Measurements from ENCODE around the gene PREX1. TPM values are rescaled to one million over a fixed set of nuclear protein-coding genes. Genes with fewer than 3 reads are reported as not detected.

The PREX1 gene
- total and polyA plus RNA-seq, 2 of the 4 experiments (the other 2 are of a cell fraction): 0.67 to 0.72 TPM

- Histone ChIP-seq H3K9me1 (ENCODE audit: insufficient read depth, low read length) (no peaks in the 10 kb centered on the region), H3K79me1 (ENCODE audit: low read depth in 1 of 2, low read length in 2 of 2) (no peaks in the 10 kb centered on the region), H2BK120ac (ENCODE audit: low read depth, low read length) (no peak overlapping the region), H2AK5ac (ENCODE audit: low read depth, low read length) (no peak overlapping the region), H2BK20ac (ENCODE audit: low read depth, low read length) (no peak overlapping the region), H3K14ac (replicated peaks; ENCODE audit: low read depth, low read length) (no peak overlapping the region), H3K36me3 (ENCODE audit: control insufficient read depth, insufficient read depth, low read length) (no peaks in the 10 kb centered on the region), H3K23ac (ENCODE audit: low read depth, low read length) (no peak overlapping the region), H4K5ac (ENCODE audit: low read depth, low read length) (no peak overlapping the region), H2BK5ac (ENCODE audit: low read depth, low read length, poor library complexity, severe bottlenecking) (no peak overlapping the region), H2BK15ac (ENCODE audit: low read depth, low read length) (no peak overlapping the region), H3K4me3 (ENCODE audit: insufficient read depth, low read depth, low read length) (no peak overlapping the region), H3K4ac (ENCODE audit: low read depth, low read length) (no peak overlapping the region), H4K20me1 (ENCODE audit: insufficient read depth, low read length) (no peaks in the 10 kb centered on the region), H3K56ac (ENCODE audit: extremely low read depth, insufficient read depth, low read length) (no peak overlapping the region), H3K27me3 (ENCODE audit: control insufficient read depth, insufficient read depth, low read length) (peaks cover 17% of the 10 kb centered on the region; the same call in 1 of the 2 replicates), H3K9ac (ENCODE audit: low read depth, low read length) (no peak overlapping the region), H2AK9ac (replicated peaks; ENCODE audit: low read depth, low read length, poor library complexity) (no peak overlapping the region), H3K27ac (ENCODE audit: insufficient read depth, low read length) (no peak overlapping the region), H4K91ac (ENCODE audit: insufficient read depth, low read depth, low read length) (no peak overlapping the region), H3K4me1 (ENCODE audit: control insufficient read depth, insufficient read depth, low read length) (no peaks in the 10 kb centered on the region), H4K8ac (ENCODE audit: low read depth in 2 of 2, low read length in 2 of 2) (no peak overlapping the region), H3K9me3 (ENCODE audit: control insufficient read depth, insufficient read depth, low read length) (no peaks in the 10 kb centered on the region), H2AFZ (replicated peaks; ENCODE audit: low read length, poor library complexity) (no peak overlapping the region), H3K18ac (ENCODE audit: low read depth, low read length) (no peak overlapping the region), H3K4me2 (ENCODE audit: low read depth, low read length) (no peak overlapping the region)
- TF ChIP-seq CEBPB (IDR thresholded peaks at IDR 0.05; ENCODE audit: low read depth, low read length): no peak
- TF ChIP-seq POLR2A (IDR thresholded peaks at IDR 0.05; ENCODE audit: low read depth, low read length): no peak
- TF ChIP-seq, protein P1, sequence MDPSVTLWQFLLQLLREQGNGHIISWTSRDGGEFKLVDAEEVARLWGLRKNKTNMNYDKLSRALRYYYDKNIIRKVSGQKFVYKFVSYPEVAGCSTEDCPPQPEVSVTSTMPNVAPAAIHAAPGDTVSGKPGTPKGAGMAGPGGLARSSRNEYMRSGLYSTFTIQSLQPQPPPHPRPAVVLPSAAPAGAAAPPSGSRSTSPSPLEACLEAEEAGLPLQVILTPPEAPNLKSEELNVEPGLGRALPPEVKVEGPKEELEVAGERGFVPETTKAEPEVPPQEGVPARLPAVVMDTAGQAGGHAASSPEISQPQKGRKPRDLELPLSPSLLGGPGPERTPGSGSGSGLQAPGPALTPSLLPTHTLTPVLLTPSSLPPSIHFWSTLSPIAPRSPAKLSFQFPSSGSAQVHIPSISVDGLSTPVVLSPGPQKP (IDR thresholded peaks at IDR 0.05; ENCODE audit: borderline replicate concordance, low read depth, low read length): no peak
- no peak for TF ChIP-seq RFX5 (IDR thresholded peaks at IDR 0.05; ENCODE audit: low read depth, low read length)
- TF ChIP-seq RCOR1 (IDR thresholded peaks at IDR 0.05; ENCODE audit: insufficient replicate concordance, low read length): no peak
- TF ChIP-seq FOS (IDR thresholded peaks at IDR 0.05; ENCODE audit: low read depth, low read length): no peak
- TF ChIP-seq MXI1 (IDR thresholded peaks at IDR 0.05; ENCODE audit: borderline replicate concordance, low read depth, low read length): no peak
- TF ChIP-seq CHD1 (IDR thresholded peaks at IDR 0.05; ENCODE audit: low read depth, low read length): no peak
- TF ChIP-seq MAFK (IDR thresholded peaks at IDR 0.05; ENCODE audit: low read depth, low read length): no peak
- no peak for TF ChIP-seq USF2 (IDR thresholded peaks at IDR 0.05; ENCODE audit: low read depth, low read length)
- no peak for TF ChIP-seq SMC3 (IDR thresholded peaks at IDR 0.05; ENCODE audit: low read depth, low read length)
- no peak for TF ChIP-seq BHLHE40 (IDR thresholded peaks at IDR 0.05; ENCODE audit: low read depth, low read length)
- TF ChIP-seq CTCF (conservative IDR thresholded peaks at IDR 0.05; ENCODE audit: low read depth, low read length): no peak
- no peak for TF ChIP-seq MAZ (IDR thresholded peaks at IDR 0.05; ENCODE audit: borderline replicate concordance, low read depth, low read length)
- TF ChIP-seq NFE2L2 (IDR thresholded peaks at IDR 0.05; ENCODE audit: low read depth, low read length): no peak
- 83% methylated on average over 1 of the region's 5 CpGs; no CpG with 5 or more reads in 1 of the 2 experiments for WGBS, 2 experiments (ENCODE audit: extremely low coverage in 2 of 2, insufficient read length in 1 of 2)
- CTCF ChIA-PET: no interaction called here
- dilution Hi-C loops (cut with HindIII; ENCODE audit: low sequenced_read_pairs, unreplicated experiment): no loop called here
- in situ Hi-C loops (cut with MboI; ENCODE audit: low sequenced_read_pairs): no loop called here
- no peak for DNase-seq
- no peak for ATAC-seq (ENCODE audit: low read depth)
- POLR2A ChIA-PET (ENCODE audit: unreplicated experiment): no interaction called here
- intact Hi-C loops (cut with micrococcal nuclease): no loop called here
- BruUV-seq (replicated peaks): no TSS peak
These were observed 226.0 kb downstream of the PREX1 start for GRCh38 chr20:48601798-48602197.
